GM10266 (cell line): ENCODE results near the gene PALM.

ENCODE experiments used
- DNase-seq: peaks from one replicate; pipeline ENCODE4 v3.0.0; 2012; ENCODE audit errors: extremely low spot score
- TF ChIP-seq, protein P1 (sequence below): IDR thresholded peaks from 2 replicates; pipeline ENCODE4 v1.5.1; 2012; ENCODE audit warnings: mild to moderate bottlenecking, low read depth; ENCODE audit not compliant: control insufficient read depth, insufficient read depth; ENCODE audit errors: missing control alignments

PALM gene

DNA sequence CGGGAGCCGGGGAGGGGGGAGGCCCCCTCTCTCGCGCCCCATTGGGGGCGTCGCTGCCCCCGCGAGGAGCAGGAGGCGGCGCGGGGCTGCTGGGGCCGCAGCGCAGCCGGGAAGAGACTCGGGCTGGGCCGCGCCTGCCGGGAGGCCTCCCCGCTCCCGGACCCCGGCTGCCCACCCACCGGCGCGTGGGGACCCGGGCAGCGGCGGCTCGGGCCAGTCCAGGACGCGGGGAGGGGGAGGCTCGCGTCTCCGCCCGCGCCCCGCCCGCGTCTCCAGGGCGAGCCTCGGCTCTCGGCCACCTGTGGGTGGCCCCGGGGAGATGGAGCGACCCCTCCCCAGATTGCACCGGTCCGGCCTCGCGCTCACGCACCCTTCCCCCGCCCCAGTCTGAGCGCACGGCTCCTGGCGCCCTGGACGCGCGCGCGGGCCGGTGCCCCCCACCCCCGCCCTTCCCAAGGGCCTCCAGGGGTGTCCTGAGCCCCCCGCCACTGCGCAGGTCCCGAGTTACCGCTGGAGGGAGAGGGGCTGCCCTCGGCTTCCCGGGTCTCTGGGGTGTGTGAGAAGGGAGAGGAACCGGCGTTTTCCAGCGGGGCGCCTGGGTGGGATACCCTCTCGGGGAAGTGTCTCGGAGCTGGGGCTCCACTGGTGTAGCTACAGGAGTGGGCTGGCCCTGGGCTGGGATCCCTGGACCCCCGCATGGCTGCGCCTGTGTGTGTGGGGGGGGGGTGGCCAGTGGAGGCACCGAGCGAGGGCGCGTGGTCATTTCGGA is 645 bp downstream of the PALM start:
- TF ChIP-seq, protein P1, sequence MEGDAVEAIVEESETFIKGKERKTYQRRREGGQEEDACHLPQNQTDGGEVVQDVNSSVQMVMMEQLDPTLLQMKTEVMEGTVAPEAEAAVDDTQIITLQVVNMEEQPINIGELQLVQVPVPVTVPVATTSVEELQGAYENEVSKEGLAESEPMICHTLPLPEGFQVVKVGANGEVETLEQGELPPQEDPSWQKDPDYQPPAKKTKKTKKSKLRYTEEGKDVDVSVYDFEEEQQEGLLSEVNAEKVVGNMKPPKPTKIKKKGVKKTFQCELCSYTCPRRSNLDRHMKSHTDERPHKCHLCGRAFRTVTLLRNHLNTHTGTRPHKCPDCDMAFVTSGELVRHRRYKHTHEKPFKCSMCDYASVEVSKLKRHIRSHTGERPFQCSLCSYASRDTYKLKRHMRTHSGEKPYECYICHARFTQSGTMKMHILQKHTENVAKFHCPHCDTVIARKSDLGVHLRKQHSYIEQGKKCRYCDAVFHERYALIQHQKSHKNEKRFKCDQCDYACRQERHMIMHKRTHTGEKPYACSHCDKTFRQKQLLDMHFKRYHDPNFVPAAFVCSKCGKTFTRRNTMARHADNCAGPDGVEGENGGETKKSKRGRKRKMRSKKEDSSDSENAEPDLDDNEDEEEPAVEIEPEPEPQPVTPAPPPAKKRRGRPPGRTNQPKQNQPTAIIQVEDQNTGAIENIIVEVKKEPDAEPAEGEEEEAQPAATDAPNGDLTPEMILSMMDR = no peak
- no peak for DNase-seq

- no peak for DNase-seq
- TF ChIP-seq, protein P1 = no peak
Measured at GRCh38 chr19:709965-710571, 1.3 kb downstream of the PALM start.

- TF ChIP-seq, protein P1 = no peak
- no peak for DNase-seq
Measured at GRCh38 chr19:710767-711166, 2.0 kb downstream of the PALM start.

GRCh38 chr19:711254-711653 is 2.5 kb downstream of the PALM start:
- no peak for DNase-seq

GRCh38 chr19:715347-715746 is 6.6 kb downstream of the PALM start:
- TF ChIP-seq, protein P1 = no peak
- no peak for DNase-seq

More at GRCh38 chr19:711254-711653, 2.5 kb downstream of the PALM start:
- TF ChIP-seq, protein P1 = no peak

DNA sequence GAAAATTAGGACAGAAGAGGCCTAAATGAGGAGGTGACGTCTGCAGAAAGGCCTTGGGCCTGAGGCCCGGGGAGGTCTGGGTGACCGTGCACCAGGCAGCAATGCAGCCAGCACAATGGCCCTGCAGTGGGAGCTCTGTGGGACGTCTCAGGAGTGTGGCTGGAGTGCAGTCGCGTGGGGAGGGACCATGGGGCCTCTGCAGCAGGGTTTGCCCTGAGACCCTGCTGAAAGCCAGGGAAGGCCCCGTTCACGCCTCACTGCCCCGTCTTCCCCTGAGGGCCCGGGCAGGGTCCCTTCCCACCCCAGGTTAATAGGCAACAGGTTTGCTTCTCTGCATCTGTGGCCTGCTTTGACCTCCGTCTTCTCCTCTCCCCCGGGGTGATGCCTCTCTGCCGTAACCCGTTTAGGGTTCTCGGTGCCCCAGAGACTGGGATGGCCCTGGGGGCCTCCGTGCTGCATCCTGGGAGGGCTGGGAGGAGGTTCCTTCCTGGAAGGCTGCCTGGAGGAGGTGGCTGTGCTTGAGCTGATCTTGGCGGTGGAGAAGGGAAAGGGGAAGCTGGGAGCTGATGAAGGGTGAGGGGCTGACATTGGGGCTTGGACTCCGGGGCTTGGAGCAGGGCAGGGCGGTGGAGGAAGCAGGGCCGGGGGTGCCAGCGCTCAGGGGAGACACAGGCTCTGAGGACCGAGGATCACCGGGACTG is 9.7 kb downstream of the PALM start:
- DNase-seq = no peak
- TF ChIP-seq, protein P1 = no peak
